Right kidney (tissue), 9 donors: ENCODE results near the gene NUP107.
A peak's percentile ranks its signal among the peaks of the same experiment; 100 is the strongest.
"Not testable (repeated sequence)": the region's sequence is repeated elsewhere in the genome, so short reads cannot be mapped to it uniquely, and the experiment has no call there.

ENCODE experiments used
- DNase-seq: peaks from one replicate; pipeline ENCODE4 v3.0.0-alpha.2; 2016
- long read RNA-seq, 8 donors: transcript quantifications; one replicate each; lab custom pipeline, GENCODE V29; 2026

NUP107 gene
- long read RNA-seq, donor 1, full-length matches to known transcripts = 3 of 3 reads
- long read RNA-seq, donor 1, partial matches to known transcripts = 0 of 3 reads
- long read RNA-seq, donor 1, other reads (novel, unspliced or antisense) = 0 of 3 reads
- long read RNA-seq, donor 2, full-length matches to known transcripts = 2 of 2 reads
- long read RNA-seq, donor 2, partial matches to known transcripts = 0 of 2 reads
- long read RNA-seq, donor 2, other reads (novel, unspliced or antisense) = 0 of 2 reads
- long read RNA-seq, donor 3, full-length matches to known transcripts = 3 of 11 reads
- long read RNA-seq, donor 3, partial matches to known transcripts = 8 of 11 reads
- long read RNA-seq, donor 3, other reads (novel, unspliced or antisense) = 0 of 11 reads
- long read RNA-seq, donor 4, full-length matches to known transcripts = 1 of 1 reads
- long read RNA-seq, donor 4, partial matches to known transcripts = 0 of 1 reads
- long read RNA-seq, donor 4, other reads (novel, unspliced or antisense) = 0 of 1 reads
- long read RNA-seq, donor 5, full-length matches to known transcripts = 9 of 18 reads
- long read RNA-seq, donor 5, partial matches to known transcripts = 9 of 18 reads
- long read RNA-seq, donor 5, other reads (novel, unspliced or antisense) = 0 of 18 reads
- long read RNA-seq, donor 6, full-length matches to known transcripts = 1 of 8 reads
- long read RNA-seq, donor 6, partial matches to known transcripts = 7 of 8 reads
- long read RNA-seq, donor 6, other reads (novel, unspliced or antisense) = 0 of 8 reads
- long read RNA-seq, donor 7, full-length matches to known transcripts = 8 of 17 reads
- long read RNA-seq, donor 7, partial matches to known transcripts = 9 of 17 reads
- long read RNA-seq, donor 7, other reads (novel, unspliced or antisense) = 0 of 17 reads
- long read RNA-seq, donor 8, full-length matches to known transcripts = 5 of 24 reads
- long read RNA-seq, donor 8, partial matches to known transcripts = 19 of 24 reads
- long read RNA-seq, donor 8, other reads (novel, unspliced or antisense) = 0 of 24 reads

- DNase-seq = peak; percentile 87
Measured at GRCh38 chr12:68686595-68687521, at the start of gene NUP107. NUP107 (plus strand) TSS chr12:68686978; CDS start chr12:68687066, 88 bp downstream.

DNA sequence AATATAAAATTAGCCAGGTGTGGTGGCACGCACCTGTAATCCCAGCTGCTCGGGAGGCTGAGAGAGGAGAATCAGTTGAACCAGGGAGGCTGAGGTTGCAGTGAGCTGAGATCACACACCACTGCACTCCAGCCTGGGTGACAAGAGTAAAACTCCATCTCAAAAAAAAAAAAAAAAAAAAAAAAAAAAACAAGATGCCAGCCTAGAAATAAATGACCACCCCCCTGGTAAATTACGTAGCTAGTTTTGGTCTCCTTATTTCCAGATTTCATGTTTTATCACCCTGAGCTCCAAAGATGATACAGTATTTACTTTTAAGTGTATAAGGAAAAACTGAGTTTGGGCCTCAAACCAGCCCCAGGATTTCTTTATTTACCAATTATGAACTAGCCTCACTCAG lies 49.3 kb upstream of the NUP107 start:
- DNase-seq = not testable (repeated sequence)

DNA sequence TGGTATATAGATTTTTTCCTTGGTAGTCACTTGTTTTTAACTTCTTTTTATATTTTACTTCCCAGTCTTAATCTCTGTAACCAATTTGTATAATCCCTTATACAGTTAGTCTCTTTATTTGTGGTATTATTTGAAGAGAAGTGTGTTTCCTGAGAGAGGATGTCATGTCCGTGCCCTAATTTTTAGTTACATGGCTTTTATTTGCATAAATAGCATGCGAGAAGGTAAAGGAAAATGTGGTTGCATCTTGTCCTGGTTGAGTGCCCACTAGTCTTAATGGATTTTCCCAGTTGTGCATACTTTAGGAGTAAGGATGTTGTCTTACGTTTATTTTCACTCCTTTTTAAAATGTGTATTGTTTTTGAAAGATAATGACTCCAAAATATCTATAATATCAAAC lies 48.6 kb upstream of the NUP107 start:
- DNase-seq = no peak

- DNase-seq = no peak
Measured at GRCh38 chr12:68638721-68639395, 47.9 kb upstream of the NUP107 start.

DNA sequence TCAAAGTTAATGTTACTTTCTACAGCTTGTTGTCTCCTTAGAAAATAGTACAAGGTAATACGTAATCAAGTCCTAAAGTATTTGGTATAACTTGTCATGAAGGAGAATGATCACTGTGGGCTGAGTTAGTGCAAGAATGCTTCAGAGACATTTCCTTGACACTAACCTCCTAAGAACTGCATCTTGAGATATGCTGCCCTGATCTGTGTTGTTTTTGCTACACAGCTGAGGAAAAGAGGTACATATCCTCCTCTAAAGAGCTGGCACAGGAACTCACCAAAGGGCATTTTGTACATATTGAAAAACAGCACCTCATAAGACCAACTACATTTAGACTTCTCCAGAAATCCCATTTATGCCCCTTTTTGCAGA lies 47.4 kb upstream of the NUP107 start:
- no peak for DNase-seq

DNA sequence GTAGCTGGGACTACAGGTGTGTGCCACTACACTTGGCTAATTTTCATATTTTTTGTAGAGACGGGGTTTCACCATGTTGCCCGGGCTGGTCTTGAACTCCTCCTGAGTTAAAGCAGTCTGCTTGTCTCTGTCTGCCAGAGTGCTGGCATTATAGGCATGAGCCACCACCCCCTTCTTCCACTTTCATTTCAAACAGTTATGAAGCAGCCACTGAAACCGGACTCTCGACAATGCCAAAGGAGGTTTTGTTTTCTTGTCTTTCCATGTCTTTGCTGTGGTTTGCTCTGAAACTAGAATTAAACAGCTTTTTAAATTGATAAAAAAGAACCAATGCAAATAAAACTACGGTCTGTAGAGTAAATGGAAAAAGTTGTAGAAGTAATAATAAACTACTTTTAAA lies 45.6 kb upstream of the NUP107 start:
- no peak for DNase-seq

DNA sequence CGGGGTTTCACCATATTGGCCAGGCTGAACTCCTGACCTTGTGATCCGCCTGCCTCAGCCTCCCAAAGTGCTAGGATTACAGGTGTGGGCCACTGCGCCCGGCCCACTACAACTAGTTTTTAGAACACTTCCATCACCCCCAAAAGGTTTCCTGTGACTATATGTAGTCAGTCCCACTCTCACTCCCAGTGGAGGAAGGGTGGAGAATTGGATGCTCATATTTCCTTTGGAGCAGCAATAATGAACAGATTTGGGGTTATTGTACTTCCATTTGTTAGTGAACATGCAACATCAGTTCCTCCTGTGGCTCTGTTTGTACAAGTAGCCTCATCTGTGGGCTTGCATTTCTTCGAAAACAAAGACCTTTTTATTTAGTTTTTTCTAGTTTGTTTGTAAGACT lies 40.3 kb upstream of the NUP107 start:
- no peak for DNase-seq

DNA sequence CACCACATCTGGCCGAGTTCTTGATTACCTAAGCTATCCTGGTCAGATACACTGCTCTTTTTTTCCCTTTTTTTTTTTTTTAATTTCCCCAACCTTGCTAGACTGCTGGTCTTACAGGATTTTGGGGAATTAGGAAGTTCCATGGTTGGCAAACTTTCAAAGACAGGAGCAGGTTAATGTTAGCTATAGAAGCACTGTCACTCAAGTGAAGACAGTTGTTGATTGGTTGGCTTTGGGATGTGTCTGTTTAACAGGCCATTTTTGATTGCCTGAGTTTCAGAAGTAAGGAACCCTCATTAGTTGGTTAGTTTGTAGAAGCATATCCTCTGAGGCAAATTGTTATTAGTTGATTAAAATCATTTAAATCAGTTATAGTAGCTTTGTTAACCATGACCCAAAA lies 39.3 kb upstream of the NUP107 start:
- DNase-seq = no peak

GRCh38 chr12:68648179-68648578 lies 38.6 kb upstream of the NUP107 start:
- DNase-seq = no peak

DNA sequence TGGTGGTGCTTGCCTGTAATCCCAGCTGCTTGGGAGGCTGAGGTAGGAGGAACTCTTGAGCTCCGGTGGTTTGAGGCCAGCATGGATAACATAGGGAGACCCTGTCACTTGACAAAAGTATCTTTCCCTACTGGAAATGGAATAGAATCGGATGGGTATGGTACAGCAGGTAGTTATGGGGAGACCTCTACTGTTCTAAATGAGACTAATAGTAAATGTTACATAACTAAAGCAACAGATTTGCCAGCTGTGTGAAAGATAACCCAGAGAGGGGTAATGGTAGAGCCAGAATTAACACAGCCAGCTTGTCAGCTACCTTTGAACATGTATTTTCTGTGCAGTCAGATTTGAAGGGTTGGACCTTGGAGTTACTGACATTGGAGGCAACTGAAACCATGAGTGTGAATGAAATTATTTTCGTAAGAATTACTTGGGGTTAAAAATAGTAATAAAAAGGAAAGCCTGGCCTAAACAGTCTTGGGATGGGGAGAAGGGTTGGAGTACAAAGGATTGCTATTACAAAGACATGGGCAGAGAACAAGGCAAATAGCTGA lies 21.7 kb upstream of the NUP107 start:
- DNase-seq = no peak

DNA sequence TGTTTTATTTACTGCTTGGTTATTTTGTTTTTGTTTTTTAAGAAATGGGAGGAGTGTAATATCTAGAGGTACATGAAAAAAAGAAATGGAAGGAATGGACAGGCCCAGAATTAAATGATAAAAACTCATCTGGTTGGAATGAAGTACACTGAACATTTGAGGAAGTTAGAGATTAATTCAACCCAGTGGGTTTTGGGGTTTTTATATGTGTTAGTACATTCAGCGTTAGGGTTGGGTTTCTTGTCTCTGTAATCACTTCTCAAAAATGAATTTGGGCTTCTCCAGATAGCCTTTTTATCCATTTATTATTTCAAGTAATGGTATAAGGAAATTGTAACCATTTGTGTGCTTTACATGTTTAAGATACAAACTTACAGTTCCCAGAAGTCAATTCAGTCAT lies 19.5 kb upstream of the NUP107 start:
- DNase-seq = no peak

DNA sequence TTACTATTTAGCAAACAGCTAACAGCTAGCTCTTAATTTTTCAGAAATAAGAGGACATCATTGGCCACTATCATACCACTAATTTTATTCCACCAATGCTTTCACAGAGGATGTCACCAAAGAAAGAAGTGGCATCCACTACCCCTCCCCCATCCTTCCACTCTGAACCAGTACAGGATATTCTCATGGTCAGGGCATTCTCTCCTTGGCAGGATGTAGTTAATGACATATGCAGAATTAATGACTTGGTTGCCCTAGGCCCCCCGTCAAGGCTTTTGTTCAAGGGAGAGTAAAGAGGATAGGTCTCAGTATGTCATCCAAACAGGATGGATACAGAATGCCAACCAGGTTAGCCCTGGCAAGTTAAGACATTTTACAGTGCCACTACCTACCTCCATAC lies 18.9 kb upstream of the NUP107 start:
- DNase-seq = no peak

DNA sequence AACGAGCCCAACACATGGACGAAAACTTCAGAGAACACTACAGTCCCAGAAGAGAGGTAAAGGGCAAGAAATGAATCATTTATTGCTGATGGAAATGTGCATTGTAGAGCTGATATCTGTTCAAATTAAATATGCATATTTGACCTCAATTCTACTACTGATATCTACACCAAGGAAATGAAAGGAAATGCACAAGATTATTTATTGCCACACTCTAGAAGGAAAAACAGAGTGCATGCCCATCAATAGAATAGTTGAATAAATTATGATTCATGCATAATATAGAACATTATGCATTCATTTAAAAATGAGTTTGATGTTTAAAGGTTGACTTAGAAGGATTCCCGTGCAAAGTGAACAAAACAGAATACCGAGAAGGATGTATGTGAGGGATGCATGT lies 15.6 kb upstream of the NUP107 start:
- DNase-seq = no peak

- DNase-seq = no peak
Measured at GRCh38 chr12:68673788-68674187, 13.0 kb upstream of the NUP107 start.

GRCh38 chr12:68674376-68674775 lies 12.4 kb upstream of the NUP107 start:
- DNase-seq = no peak

GRCh38 chr12:68675101-68675842 lies 11.5 kb upstream of the NUP107 start:
- no peak for DNase-seq

GRCh38 chr12:68676854-68677253 lies 9.9 kb upstream of the NUP107 start:
- not testable (repeated sequence) for DNase-seq

GRCh38 chr12:68686262-68686594 lies 550 bp upstream of the NUP107 start:
- DNase-seq = no peak

DNA sequence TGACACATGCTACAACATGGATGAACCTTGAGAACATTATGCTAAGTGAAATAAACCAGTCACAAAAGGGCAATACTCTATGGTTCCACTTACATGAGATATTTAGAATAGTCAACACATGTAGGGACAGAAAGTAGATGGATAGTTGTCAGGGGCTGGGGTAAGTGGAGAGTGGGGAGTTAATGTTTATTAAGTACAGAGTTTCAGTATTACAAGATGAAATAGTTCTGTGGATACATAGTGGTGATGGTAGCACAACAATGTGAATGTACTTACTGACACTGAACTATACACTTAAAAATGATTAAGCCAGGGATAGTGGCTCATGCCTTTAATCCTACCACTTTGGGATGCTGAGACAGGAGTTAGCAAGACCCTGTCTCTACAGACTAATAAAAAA lies 8.7 kb downstream of the NUP107 start:
- DNase-seq = no peak

GRCh38 chr12:68699486-68699885 lies 12.7 kb downstream of the NUP107 start:
- DNase-seq = no peak

DNA sequence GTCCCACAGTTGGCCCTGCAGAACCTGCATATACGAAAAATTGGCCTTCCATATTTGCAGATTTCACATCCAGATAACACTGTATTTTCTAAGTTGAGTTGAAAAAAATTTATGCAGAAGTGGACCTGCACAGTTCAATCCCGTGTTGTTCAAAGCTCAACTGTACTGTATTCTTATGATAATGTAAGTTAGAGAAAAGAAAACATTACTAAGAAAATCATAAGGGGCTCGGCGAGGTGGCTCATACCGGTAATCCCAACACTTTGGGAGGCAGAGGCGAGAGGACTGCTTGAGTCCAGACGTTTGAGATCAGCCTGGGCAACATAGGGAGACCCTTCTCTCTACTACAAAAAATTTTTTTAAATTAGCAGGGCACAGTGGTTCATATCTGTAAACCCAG lies 41.0 kb downstream of the NUP107 start:
- no peak for DNase-seq
